Measurements from ENCODE around the gene BRF1. TPM values are rescaled to one million over a fixed set of nuclear protein-coding genes. Genes with fewer than 3 reads are reported as not detected.
A peak's percentile ranks its signal among the peaks of the same experiment; 100 is the strongest.

Gene BRF1
- polyA plus RNA-seq, 1 of the 3 experiments (the other 2 are of a cell fraction): 15.7 TPM

DNA sequence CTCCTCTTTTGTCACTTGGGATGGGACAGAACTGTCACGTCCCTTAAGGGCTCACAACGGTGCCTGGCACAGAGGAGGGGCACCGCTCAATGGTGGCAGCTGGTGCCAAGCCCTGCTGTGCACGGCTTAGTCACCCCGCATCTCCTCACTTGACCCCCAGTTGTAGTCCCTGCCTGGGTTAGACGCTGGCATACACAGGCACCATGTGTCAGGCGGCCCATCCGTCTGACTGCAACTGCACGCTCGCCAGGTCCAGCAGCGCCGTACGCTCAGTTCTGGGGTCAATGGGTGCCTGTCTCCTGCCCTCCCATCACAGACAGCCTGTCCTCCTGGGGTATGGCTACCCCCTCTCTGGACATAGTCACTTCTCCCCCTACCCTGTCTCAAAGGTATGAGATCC is 12.2 kb upstream of the BRF1 start:
- 100% methylated on average over 8 of the region's 13 CpGs for WGBS (ENCODE audit: low lambda C conversion rate)
- CTCF ChIA-PET: no interaction called here

More for the DNA sequence above, 12.2 kb upstream of the BRF1 start:
- Histone ChIP-seq H4K20me1 (ENCODE audit: insufficient read depth) (peaks cover 23% of the 10 kb centered on the region), H3K27me3 (ENCODE audit: insufficient read depth) (no peaks in the 10 kb centered on the region), H3K9me2 (no peaks in the 10 kb centered on the region), H2AFZ (ENCODE audit: low read depth) (no peak overlapping the region), H3K4me2 (no peak overlapping the region), H3K27ac (ENCODE audit: low read depth in 2 of 2, low read length in 1 of 2) (peak overlapping the region in 1 of 2 experiments; percentile 88; a peak in 2 of 4 replicates), H3K9ac (no peak overlapping the region), H3F3A (replicated peaks; ENCODE audit: insufficient read depth) (peaks cover 3% of the 10 kb centered on the region), H3K9me3 (no peaks in the 10 kb centered on the region), H3K4me3 (ENCODE audit: low read depth in 2 of 2, low read length in 1 of 2) (no peak overlapping the region), H3K36me3 (replicated peaks in 1 of 2; ENCODE audit: control insufficient read depth in 1 of 2, insufficient read depth in 2 of 2, low read length in 1 of 2) (no peaks in the 10 kb centered on the region), H3K79me2 (ENCODE audit: insufficient read depth) (peaks cover 29% of the 10 kb centered on the region; the same call in 1 of the 2 replicates), H3K4me1 (ENCODE audit: control insufficient read depth in 1 of 2, insufficient read depth in 2 of 2, low read depth in 1 of 2, low read length in 1 of 2) (peaks cover 0 to 25% of the 10 kb centered on the region in 2 experiments; a peak in 1 of 4 replicates)
- TF ChIP-seq MEF2A (IDR thresholded peaks at IDR 0.05; ENCODE audit: borderline replicate concordance, low read depth): no peak
- TF ChIP-seq SMC3 (IDR thresholded peaks at IDR 0.05; ENCODE audit: low read depth, low read length): no peak
- no peak for TF ChIP-seq RFX5 (IDR thresholded peaks at IDR 0.05; ENCODE audit: low read length)
- no peak for TF ChIP-seq TEAD4 (IDR thresholded peaks at IDR 0.05; ENCODE audit: borderline replicate concordance, insufficient read depth)
- TF ChIP-seq, protein P1, sequence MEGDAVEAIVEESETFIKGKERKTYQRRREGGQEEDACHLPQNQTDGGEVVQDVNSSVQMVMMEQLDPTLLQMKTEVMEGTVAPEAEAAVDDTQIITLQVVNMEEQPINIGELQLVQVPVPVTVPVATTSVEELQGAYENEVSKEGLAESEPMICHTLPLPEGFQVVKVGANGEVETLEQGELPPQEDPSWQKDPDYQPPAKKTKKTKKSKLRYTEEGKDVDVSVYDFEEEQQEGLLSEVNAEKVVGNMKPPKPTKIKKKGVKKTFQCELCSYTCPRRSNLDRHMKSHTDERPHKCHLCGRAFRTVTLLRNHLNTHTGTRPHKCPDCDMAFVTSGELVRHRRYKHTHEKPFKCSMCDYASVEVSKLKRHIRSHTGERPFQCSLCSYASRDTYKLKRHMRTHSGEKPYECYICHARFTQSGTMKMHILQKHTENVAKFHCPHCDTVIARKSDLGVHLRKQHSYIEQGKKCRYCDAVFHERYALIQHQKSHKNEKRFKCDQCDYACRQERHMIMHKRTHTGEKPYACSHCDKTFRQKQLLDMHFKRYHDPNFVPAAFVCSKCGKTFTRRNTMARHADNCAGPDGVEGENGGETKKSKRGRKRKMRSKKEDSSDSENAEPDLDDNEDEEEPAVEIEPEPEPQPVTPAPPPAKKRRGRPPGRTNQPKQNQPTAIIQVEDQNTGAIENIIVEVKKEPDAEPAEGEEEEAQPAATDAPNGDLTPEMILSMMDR (IDR thresholded peaks at IDR 0.05): no peak
- no peak for TF ChIP-seq ZBTB33 (IDR thresholded peaks at IDR 0.05; ENCODE audit: borderline replicate concordance, low read depth)
- no peak for TF ChIP-seq ELF1 (IDR thresholded peaks at IDR 0.05)
- TF ChIP-seq, protein P2, sequence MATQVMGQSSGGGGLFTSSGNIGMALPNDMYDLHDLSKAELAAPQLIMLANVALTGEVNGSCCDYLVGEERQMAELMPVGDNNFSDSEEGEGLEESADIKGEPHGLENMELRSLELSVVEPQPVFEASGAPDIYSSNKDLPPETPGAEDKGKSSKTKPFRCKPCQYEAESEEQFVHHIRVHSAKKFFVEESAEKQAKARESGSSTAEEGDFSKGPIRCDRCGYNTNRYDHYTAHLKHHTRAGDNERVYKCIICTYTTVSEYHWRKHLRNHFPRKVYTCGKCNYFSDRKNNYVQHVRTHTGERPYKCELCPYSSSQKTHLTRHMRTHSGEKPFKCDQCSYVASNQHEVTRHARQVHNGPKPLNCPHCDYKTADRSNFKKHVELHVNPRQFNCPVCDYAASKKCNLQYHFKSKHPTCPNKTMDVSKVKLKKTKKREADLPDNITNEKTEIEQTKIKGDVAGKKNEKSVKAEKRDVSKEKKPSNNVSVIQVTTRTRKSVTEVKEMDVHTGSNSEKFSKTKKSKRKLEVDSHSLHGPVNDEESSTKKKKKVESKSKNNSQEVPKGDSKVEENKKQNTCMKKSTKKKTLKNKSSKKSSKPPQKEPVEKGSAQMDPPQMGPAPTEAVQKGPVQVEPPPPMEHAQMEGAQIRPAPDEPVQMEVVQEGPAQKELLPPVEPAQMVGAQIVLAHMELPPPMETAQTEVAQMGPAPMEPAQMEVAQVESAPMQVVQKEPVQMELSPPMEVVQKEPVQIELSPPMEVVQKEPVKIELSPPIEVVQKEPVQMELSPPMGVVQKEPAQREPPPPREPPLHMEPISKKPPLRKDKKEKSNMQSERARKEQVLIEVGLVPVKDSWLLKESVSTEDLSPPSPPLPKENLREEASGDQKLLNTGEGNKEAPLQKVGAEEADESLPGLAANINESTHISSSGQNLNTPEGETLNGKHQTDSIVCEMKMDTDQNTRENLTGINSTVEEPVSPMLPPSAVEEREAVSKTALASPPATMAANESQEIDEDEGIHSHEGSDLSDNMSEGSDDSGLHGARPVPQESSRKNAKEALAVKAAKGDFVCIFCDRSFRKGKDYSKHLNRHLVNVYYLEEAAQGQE (IDR thresholded peaks at IDR 0.05; ENCODE audit: low read depth, low read length): no peak
- no peak for TF ChIP-seq IRF3 (IDR thresholded peaks at IDR 0.05; ENCODE audit: low read depth, low read length)
- TF ChIP-seq RCOR1 (IDR thresholded peaks at IDR 0.05; ENCODE audit: low read length): no peak
- TF ChIP-seq TCF12 (IDR thresholded peaks at IDR 0.05): no peak
- TF ChIP-seq FOXM1 (IDR thresholded peaks at IDR 0.05; ENCODE audit: low read depth): no peak
- no peak for TF ChIP-seq EZH2phosphoT487 (IDR thresholded peaks at IDR 0.05; ENCODE audit: borderline replicate concordance, low read depth)
- TF ChIP-seq TAF1 (IDR thresholded peaks at IDR 0.05; ENCODE audit: borderline replicate concordance, low read depth, low read length): no peak
- no peak for DNase-seq
- POLR2A ChIA-PET: interaction anchor here (1.0 to 2.4 kb wide), 2 partner anchors 12 to 168 kb away, joined by 3 to 17 read pairs; partner anchors contain the start of gene BRF1

Data from SK-N-SH (cell line).